HG03280 (cell line): ENCODE data around the gene TMEM86A.

Source experiments
- ATAC-seq: cut with Tn5 transposase; IDR thresholded peaks from one replicate; pipeline ENCODE4 v1.9.1; 2021; ENCODE audit warnings: mild to moderate bottlenecking, moderate library complexity; ENCODE audit not compliant: unreplicated experiment

TMEM86A gene

DNA sequence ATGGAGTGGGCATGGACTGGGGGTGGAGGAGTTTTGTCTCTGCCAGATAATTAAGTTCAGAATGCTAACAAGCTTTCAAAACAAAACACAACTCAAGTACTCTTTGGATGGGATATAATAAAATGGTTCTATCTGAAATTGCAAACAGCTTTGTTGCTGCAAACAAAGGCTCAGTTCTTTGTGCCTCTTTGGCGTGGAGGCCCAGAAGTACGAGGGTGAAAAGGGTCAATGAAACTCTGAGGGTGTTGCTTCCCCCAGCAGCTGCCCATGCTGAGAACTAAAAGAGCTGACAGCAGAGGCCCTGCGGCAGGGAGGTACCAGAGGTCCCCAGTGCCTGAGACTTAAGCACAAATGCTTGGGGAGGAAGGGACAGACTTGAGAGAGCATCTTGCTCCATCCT is 53.9 kb downstream of the TMEM86A start:
- no peak for ATAC-seq

DNA sequence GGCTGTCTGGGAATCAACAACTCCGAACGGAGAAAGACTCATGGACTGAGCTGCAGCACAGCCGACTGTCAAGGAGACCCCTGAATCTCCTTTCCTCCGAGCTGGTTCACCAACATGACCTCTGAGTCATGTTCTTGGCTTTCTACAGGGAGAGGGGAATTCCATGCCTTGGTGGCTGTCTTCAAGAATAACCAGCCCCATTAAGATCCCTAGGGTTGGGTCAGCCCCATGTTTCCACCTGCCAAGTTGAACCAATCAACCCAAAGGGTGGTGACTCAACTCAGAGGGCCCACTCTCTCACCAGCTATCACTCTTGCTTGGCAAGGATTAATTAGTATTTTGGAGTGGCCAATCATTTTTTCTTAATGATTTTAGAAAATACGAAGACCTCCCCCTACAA is 55.7 kb downstream of the TMEM86A start:
- ATAC-seq, result no peak
